Measurements from ENCODE around the gene DUOXA2.

The DUOXA2 gene

GRCh38 chr15:45164914-45165313 is 50.8 kb downstream of the DUOXA2 start:
- DNase-seq, result no peak

GRCh38 chr15:45165536-45165935 is 51.4 kb downstream of the DUOXA2 start:
- no peak for DNase-seq

- peak; percentile 61 to 87 (median 71) for DNase-seq
Measured at GRCh38 chr15:45166834-45167630, 52.9 kb downstream of the DUOXA2 start.

- DNase-seq, result no peak
Measured at GRCh38 chr15:45167631-45168205, 53.6 kb downstream of the DUOXA2 start.
